SU-DHL-6 (cell line): ENCODE data around the gene DCHS1.

ENCODE experiments used
- H2AFZ ChIP-seq: fragments of 200-600 bp; sonication (generic); 2 replicates; pipeline ENCODE4 v1.6.1; 2014; ENCODE audit warnings: low read depth, mild to moderate bottlenecking, moderate library complexity, mixed read lengths, antibody characterized with exemption, low read length; ENCODE audit not compliant: severe bottlenecking
- H3F3A ChIP-seq: fragments of 200-600 bp; shearing (Covaris generic); 2 replicates; pipeline ENCODE4 v1.6.0; 2016; ENCODE audit warnings: antibody characterized with exemption, mild to moderate bottlenecking; ENCODE audit not compliant: insufficient read depth
- H3K27ac ChIP-seq: fragments of 200-600 bp; sonication (generic); 2 replicates; pipeline ENCODE4 v1.5.1; 2016; ENCODE audit warnings: low read depth, mild to moderate bottlenecking, low read length, moderate library complexity, mixed read lengths
- H3K27me3 ChIP-seq: fragments of 200-600 bp; sonication (generic), shearing (Covaris generic); 2 replicates; pipeline ENCODE4 v1.6.0; 2014; ENCODE audit warnings: mild to moderate bottlenecking, low read length
- H3K36me3 ChIP-seq: fragments of 200-600 bp; sonication (generic); 2 replicates; pipeline ENCODE4 v1.6.1; 2014; ENCODE audit warnings: mild to moderate bottlenecking, low read length, mixed read lengths
- H3K4me2 ChIP-seq: fragments of 300-600, 200-600 bp; shearing (Covaris generic), sonication (generic); 2 replicates; pipeline ENCODE4 v1.6.0; 2014; ENCODE audit warnings: low read length, low read depth, mild to moderate bottlenecking; ENCODE audit not compliant: poor library complexity, severe bottlenecking
- H3K4me3 ChIP-seq: fragments of 200-600 bp; sonication (generic); 2 replicates; pipeline ENCODE4 v1.5.1; 2014; ENCODE audit warnings: antibody characterized with exemption, low read length, mild to moderate bottlenecking, mixed read lengths; ENCODE audit not compliant: insufficient read depth, poor library complexity, severe bottlenecking
- H3K79me2 ChIP-seq: fragments of 200-600 bp; sonication (generic); 2 replicates; pipeline ENCODE4 v1.6.1; 2014; ENCODE audit warnings: mild to moderate bottlenecking, low read length, moderate library complexity; ENCODE audit not compliant: insufficient read depth
- H3K9ac ChIP-seq: fragments of 200-600 bp; sonication (generic); 2 replicates; pipeline ENCODE4 v1.7.0; 2014; ENCODE audit warnings: mild to moderate bottlenecking, low read length
- H3K9me2 ChIP-seq: fragments of 200-600 bp; sonication (generic); replicated peaks from 2 replicates; pipeline ENCODE4 v1.6.1; 2014; ENCODE audit warnings: low read length; ENCODE audit not compliant: insufficient read depth
- H3K9me3 ChIP-seq: fragments of 200-600 bp; sonication (generic); 2 replicates; pipeline ENCODE4 v1.6.1; 2014; ENCODE audit warnings: low read length, mixed read lengths; ENCODE audit not compliant: insufficient read depth
- H4K20me1 ChIP-seq: fragments of 200-600 bp; sonication (generic); 2 replicates; pipeline ENCODE4 v1.6.1; 2014; ENCODE audit warnings: low read depth, mild to moderate bottlenecking, antibody characterized with exemption, low read length, moderate library complexity, mixed read lengths
- EZH2phosphoT487 ChIP-seq: fragments of 200-600 bp; sonication (generic), shearing (Covaris generic); conservative IDR thresholded peaks from 2 replicates; pipeline ENCODE4 v1.6.1; 2018; ENCODE audit warnings: mild to moderate bottlenecking, antibody characterized with exemption, low read length, moderate library complexity, mixed read lengths
- TF ChIP-seq, protein P1 (sequence below): fragments of 200-600 bp; sonication (generic); IDR thresholded peaks from one replicate; pipeline ENCODE4 v1.5.1; 2017; ENCODE audit warnings: antibody characterized with exemption, mild to moderate bottlenecking, low read length, moderate library complexity; ENCODE audit not compliant: insufficient read depth, poor library complexity, severe bottlenecking

The DCHS1 gene

DNA sequence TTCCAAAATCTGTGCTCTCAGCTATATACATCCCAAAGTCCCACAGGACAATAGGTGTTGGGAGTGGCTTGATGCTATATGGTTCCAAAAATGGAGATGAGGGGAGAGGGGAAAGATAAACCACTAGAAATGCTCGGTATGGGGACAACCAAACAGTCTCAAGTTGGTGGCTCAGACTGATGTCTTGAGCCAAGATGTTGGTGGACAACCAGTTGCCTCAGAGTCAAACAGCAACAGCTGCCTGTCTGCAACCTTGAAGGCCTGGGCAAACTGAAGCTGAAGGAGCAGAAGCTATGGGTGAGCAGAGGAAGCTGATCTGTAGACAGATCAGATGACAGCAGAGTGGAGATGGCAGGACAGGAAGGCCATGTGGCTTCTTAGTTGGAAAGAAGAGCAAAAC, 56.2 kb downstream of the DCHS1 start:
- peaks cover 54% of the 10 kb centered on the region for H3K79me2 ChIP-seq
- H3F3A ChIP-seq = 0 out of 2 replicates have a peak, but pooled peaks cover 2% of the 10 kb centered on the region
- H3K27ac ChIP-seq = no peak overlapping the region
- H3K9me2 ChIP-seq = no peaks in the 10 kb centered on the region
- H3K4me2 ChIP-seq = no peak overlapping the region
- H3K36me3 ChIP-seq = peaks cover 14% of the 10 kb centered on the region; the same call in 1 of the 2 replicates
- no peaks in the 10 kb centered on the region for H3K27me3 ChIP-seq
- no peak overlapping the region for H3K4me3 ChIP-seq
- no peak for TF ChIP-seq EZH2phosphoT487
- TF ChIP-seq, protein P1, sequence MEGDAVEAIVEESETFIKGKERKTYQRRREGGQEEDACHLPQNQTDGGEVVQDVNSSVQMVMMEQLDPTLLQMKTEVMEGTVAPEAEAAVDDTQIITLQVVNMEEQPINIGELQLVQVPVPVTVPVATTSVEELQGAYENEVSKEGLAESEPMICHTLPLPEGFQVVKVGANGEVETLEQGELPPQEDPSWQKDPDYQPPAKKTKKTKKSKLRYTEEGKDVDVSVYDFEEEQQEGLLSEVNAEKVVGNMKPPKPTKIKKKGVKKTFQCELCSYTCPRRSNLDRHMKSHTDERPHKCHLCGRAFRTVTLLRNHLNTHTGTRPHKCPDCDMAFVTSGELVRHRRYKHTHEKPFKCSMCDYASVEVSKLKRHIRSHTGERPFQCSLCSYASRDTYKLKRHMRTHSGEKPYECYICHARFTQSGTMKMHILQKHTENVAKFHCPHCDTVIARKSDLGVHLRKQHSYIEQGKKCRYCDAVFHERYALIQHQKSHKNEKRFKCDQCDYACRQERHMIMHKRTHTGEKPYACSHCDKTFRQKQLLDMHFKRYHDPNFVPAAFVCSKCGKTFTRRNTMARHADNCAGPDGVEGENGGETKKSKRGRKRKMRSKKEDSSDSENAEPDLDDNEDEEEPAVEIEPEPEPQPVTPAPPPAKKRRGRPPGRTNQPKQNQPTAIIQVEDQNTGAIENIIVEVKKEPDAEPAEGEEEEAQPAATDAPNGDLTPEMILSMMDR = no peak
- no peak overlapping the region for H2AFZ ChIP-seq
- H3K9ac ChIP-seq = no peak overlapping the region
- H3K9me3 ChIP-seq = no peaks in the 10 kb centered on the region
- no peaks in the 10 kb centered on the region; the same call in 1 of the 2 replicates for H4K20me1 ChIP-seq

DNA sequence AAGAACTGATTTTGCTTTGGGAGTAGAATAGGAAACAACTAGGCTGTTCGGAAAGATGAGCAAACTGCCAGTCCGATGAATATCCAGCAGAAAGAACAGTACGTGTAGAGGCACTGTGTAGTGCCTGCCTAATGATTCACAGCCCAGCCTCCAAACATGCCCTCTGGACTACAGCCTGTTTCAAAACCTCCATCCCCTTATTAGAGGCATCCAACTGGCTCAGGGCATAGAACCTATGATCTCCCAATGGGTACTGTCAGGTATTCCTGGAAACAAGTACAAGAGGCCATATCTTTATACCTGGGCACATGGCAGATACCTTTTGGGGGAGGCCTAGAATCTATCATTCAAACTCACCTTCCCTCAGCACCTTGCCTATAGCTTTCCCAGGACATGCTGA, 57.1 kb downstream of the DCHS1 start:
- no peak overlapping the region for H2AFZ ChIP-seq
- no peaks in the 10 kb centered on the region for H3K9me2 ChIP-seq
- no peaks in the 10 kb centered on the region for H3F3A ChIP-seq
- no peaks in the 10 kb centered on the region; the same call in 1 of the 2 replicates for H4K20me1 ChIP-seq
- no peak overlapping the region for H3K4me3 ChIP-seq
- H3K4me2 ChIP-seq = no peak overlapping the region
- H3K9ac ChIP-seq = no peak overlapping the region
- peaks cover 14% of the 10 kb centered on the region; the same call in 1 of the 2 replicates for H3K36me3 ChIP-seq
- TF ChIP-seq, protein P1 = no peak
- no peak for TF ChIP-seq EZH2phosphoT487
- no peak overlapping the region for H3K27ac ChIP-seq
- no peaks in the 10 kb centered on the region for H3K9me3 ChIP-seq
- no peaks in the 10 kb centered on the region for H3K27me3 ChIP-seq
- H3K79me2 ChIP-seq = peaks cover 45% of the 10 kb centered on the region

DNA sequence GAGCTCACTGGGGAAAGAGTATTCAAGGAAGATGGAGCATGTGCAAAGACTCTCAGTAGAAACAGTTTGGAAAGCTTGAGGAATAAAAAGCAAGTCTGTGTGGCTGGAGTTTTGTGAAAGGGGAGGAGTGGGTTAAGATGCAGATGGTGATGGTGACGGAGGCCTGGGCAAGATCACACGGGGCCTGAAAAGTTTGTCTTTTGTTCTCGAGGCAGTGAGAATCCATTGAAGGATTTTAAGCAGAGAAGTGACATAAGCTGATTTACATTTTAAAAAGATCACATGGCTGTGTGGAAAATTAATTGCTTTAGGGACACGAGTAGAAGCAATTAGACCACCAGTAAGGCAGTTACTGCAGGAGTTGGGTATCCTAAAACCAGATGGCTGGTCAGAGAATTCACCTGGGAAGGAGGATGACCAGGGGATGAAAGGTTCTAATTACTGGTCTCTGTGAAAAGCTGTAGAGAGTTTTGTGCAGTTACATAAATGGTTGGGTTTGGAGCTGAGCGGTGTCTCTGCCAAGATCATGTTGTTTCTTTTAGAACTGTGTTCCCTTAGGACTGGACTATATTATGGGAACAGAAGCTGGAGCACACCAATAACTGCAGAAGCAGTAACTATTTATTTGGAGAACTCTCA, 59.3 kb downstream of the DCHS1 start:
- Histone ChIP-seq H3K9me2 (no peaks in the 10 kb centered on the region), H2AFZ (no peak overlapping the region), H3K79me2 (peaks cover 24% of the 10 kb centered on the region), H4K20me1 (no peaks in the 10 kb centered on the region; the same call in 1 of the 2 replicates), H3K4me3 (no peak overlapping the region), H3K9ac (no peak overlapping the region), H3K4me2 (no peak overlapping the region), H3K36me3 (peaks cover 14% of the 10 kb centered on the region; the same call in 1 of the 2 replicates), H3K9me3 (no peaks in the 10 kb centered on the region), H3K27ac (no peak overlapping the region), H3K27me3 (no peaks in the 10 kb centered on the region), H3F3A (no peaks in the 10 kb centered on the region)
- TF ChIP-seq, protein P1 = no peak
- TF ChIP-seq EZH2phosphoT487 = no peak
